ENCODE results near the gene AVL9.
"Not testable (repeated sequence)": the region's sequence is repeated elsewhere in the genome, so short reads cannot be mapped to it uniquely, and the experiment has no call there.

The AVL9 gene

GRCh38 chr7:32587411-32587948, 92.2 kb downstream of the AVL9 start:
- DNase-seq (ENCODE audit: low spot score), result no peak

GRCh38 chr7:32588657-32589056, 93.4 kb downstream of the AVL9 start:
- DNase-seq (ENCODE audit: low spot score), result no peak

- no peak for DNase-seq (ENCODE audit: low spot score)
Measured at GRCh38 chr7:32591938-32592337, 96.6 kb downstream of the AVL9 start.

- DNase-seq (ENCODE audit: low spot score), result no peak
Measured at GRCh38 chr7:32592701-32593100, 97.4 kb downstream of the AVL9 start.

GRCh38 chr7:32594965-32595490, 99.7 kb downstream of the AVL9 start:
- DNase-seq (ENCODE audit: low spot score), result no peak

GRCh38 chr7:32601196-32601595, 105.9 kb downstream of the AVL9 start:
- not testable (repeated sequence) for DNase-seq (ENCODE audit: low spot score)

- DNase-seq (ENCODE audit: low spot score), result no peak
Measured at GRCh38 chr7:32602470-32602869, 107.2 kb downstream of the AVL9 start.

- not testable (repeated sequence) for DNase-seq (ENCODE audit: low spot score)
Measured at GRCh38 chr7:32603492-32603891, 108.2 kb downstream of the AVL9 start.

- DNase-seq (ENCODE audit: low spot score), result not testable (repeated sequence)
Measured at GRCh38 chr7:32604047-32604446, 108.8 kb downstream of the AVL9 start.

GRCh38 chr7:32605032-32605431, 109.7 kb downstream of the AVL9 start:
- DNase-seq (ENCODE audit: low spot score), result no peak

- DNase-seq (ENCODE audit: low spot score), result no peak
Measured at GRCh38 chr7:32609463-32609862, 114.2 kb downstream of the AVL9 start.

- DNase-seq (ENCODE audit: low spot score), result no peak
Measured at GRCh38 chr7:32611201-32612099, 116.2 kb downstream of the AVL9 start.

GRCh38 chr7:32616625-32617024, 121.3 kb downstream of the AVL9 start:
- DNase-seq (ENCODE audit: low spot score), result no peak

- DNase-seq (ENCODE audit: low spot score), result no peak
Measured at GRCh38 chr7:32618470-32618869, 123.2 kb downstream of the AVL9 start.

- DNase-seq (ENCODE audit: low spot score), result no peak
Measured at GRCh38 chr7:32618987-32619386, 123.7 kb downstream of the AVL9 start.

GRCh38 chr7:32619416-32619815, 124.1 kb downstream of the AVL9 start:
- not testable (repeated sequence) for DNase-seq (ENCODE audit: low spot score)

- no peak for DNase-seq (ENCODE audit: low spot score)
Measured at GRCh38 chr7:32631021-32631420, 135.7 kb downstream of the AVL9 start.

GRCh38 chr7:32631590-32632497, 136.6 kb downstream of the AVL9 start:
- DNase-seq (ENCODE audit: low spot score), result not testable (repeated sequence)

GRCh38 chr7:32633446-32633845, 138.2 kb downstream of the AVL9 start:
- DNase-seq (ENCODE audit: low spot score), result not testable (repeated sequence)

- not testable (repeated sequence) for DNase-seq (ENCODE audit: low spot score)
Measured at GRCh38 chr7:32634798-32635393, 139.6 kb downstream of the AVL9 start.

- not testable (repeated sequence) for DNase-seq (ENCODE audit: low spot score)
Measured at GRCh38 chr7:32636725-32637462, 141.6 kb downstream of the AVL9 start.
